H54 (cell line): Measurements from ENCODE around the gene EEPD1.

Experiments
- DNase-seq: peaks from one replicate; pipeline ENCODE4 v3.0.0; 2011; ENCODE audit warnings: low spot score, mixed read lengths; ENCODE audit not compliant: insufficient read length
- FAIRE-seq: peaks from 3 replicates; lab custom pipeline; 2011; peaks lifted over from hg19 to GRCh38; lab: Jason Lieb, UNC
- POLR2A ChIP-seq: IDR thresholded peaks from 2 replicates; pipeline ENCODE4 v1.6.1; 2011; ENCODE audit warnings: low read depth, mild to moderate bottlenecking, low read length

EEPD1 gene

GRCh38 chr7:36214608-36215456, 61.8 kb downstream of the EEPD1 start:
- TF ChIP-seq POLR2A: no peak
- FAIRE-seq: no peak
- DNase-seq: no peak

- no peak for TF ChIP-seq POLR2A
- DNase-seq (no peak), FAIRE-seq (no peak)
These were observed 62.4 kb downstream of the EEPD1 start for GRCh38 chr7:36215457-36215765.

GRCh38 chr7:36216063-36216684, 63.1 kb downstream of the EEPD1 start:
- TF ChIP-seq POLR2A: no peak
- FAIRE-seq (no peak), DNase-seq (no peak)

GRCh38 chr7:36217211-36217960, 64.3 kb downstream of the EEPD1 start:
- DNase-seq: no peak
- no peak for FAIRE-seq

GRCh38 chr7:36217961-36218284, 64.9 kb downstream of the EEPD1 start:
- no peak for TF ChIP-seq POLR2A
- FAIRE-seq (no peak), DNase-seq (no peak)

More at GRCh38 chr7:36217211-36217960, 64.3 kb downstream of the EEPD1 start:
- TF ChIP-seq POLR2A: no peak

- no peak for FAIRE-seq
- TF ChIP-seq POLR2A: no peak
- DNase-seq: no peak
These were observed 66.4 kb downstream of the EEPD1 start for GRCh38 chr7:36219429-36219828.

- FAIRE-seq (no peak), DNase-seq (no peak)
- TF ChIP-seq POLR2A: no peak
These were observed 70.8 kb downstream of the EEPD1 start for GRCh38 chr7:36223851-36224250.

- TF ChIP-seq POLR2A: no peak
- DNase-seq: no peak
- FAIRE-seq: no peak
These were observed 72.1 kb downstream of the EEPD1 start for GRCh38 chr7:36224934-36225858.

- FAIRE-seq: no peak
- no peak for TF ChIP-seq POLR2A
These were observed 73.1 kb downstream of the EEPD1 start for GRCh38 chr7:36226151-36226550.

GRCh38 chr7:36227223-36227622, 74.2 kb downstream of the EEPD1 start:
- DNase-seq (no peak), FAIRE-seq (no peak)
- TF ChIP-seq POLR2A: no peak

More at GRCh38 chr7:36226151-36226550, 73.1 kb downstream of the EEPD1 start:
- no peak for DNase-seq

- FAIRE-seq (no peak), DNase-seq (no peak)
These were observed 75.0 kb downstream of the EEPD1 start for GRCh38 chr7:36228039-36228438.

GRCh38 chr7:36231406-36231805, 78.4 kb downstream of the EEPD1 start:
- no peak for TF ChIP-seq POLR2A

More at GRCh38 chr7:36228039-36228438, 75.0 kb downstream of the EEPD1 start:
- no peak for TF ChIP-seq POLR2A

GRCh38 chr7:36232555-36232954, 79.5 kb downstream of the EEPD1 start:
- no peak for TF ChIP-seq POLR2A
- DNase-seq (no peak), FAIRE-seq (no peak)

More at GRCh38 chr7:36231406-36231805, 78.4 kb downstream of the EEPD1 start:
- DNase-seq (no peak), FAIRE-seq (no peak)
